ENCODE data around the gene LRRC75A. TPM values are rescaled to one million over a fixed set of nuclear protein-coding genes. Genes with fewer than 3 reads are reported as not detected.
"Not testable (repeated sequence)": the region's sequence is repeated elsewhere in the genome, so short reads cannot be mapped to it uniquely, and the experiment has no call there.

Gene LRRC75A
- total RNA-seq, 1 donor from 2014 or later: 5.6 TPM

- DNase-seq: no peak
Observed at GRCh38 chr17:16471295-16471694, 20.7 kb downstream of the LRRC75A start.

GRCh38 chr17:16470265-16470664, 21.7 kb downstream of the LRRC75A start:
- DNase-seq: no peak

- no peak for DNase-seq
Observed at GRCh38 chr17:16468428-16468992, 23.5 kb downstream of the LRRC75A start.

GRCh38 chr17:16467886-16468285, 24.1 kb downstream of the LRRC75A start:
- DNase-seq: no peak

GRCh38 chr17:16467044-16467443, 24.9 kb downstream of the LRRC75A start:
- DNase-seq: no peak

- DNase-seq: no peak
Observed at GRCh38 chr17:16466407-16466806, 25.6 kb downstream of the LRRC75A start.

GRCh38 chr17:16465861-16466338, 26.1 kb downstream of the LRRC75A start:
- DNase-seq: no peak

- DNase-seq: no peak
Observed at GRCh38 chr17:16465052-16465312, 27.0 kb downstream of the LRRC75A start.

- no peak for DNase-seq
Observed at GRCh38 chr17:16464303-16465051, 27.5 kb downstream of the LRRC75A start.

GRCh38 chr17:16463358-16464302, 28.4 kb downstream of the LRRC75A start:
- no peak for DNase-seq

GRCh38 chr17:16462070-16462864, 29.7 kb downstream of the LRRC75A start:
- no peak for DNase-seq

GRCh38 chr17:16461606-16461866, 30.5 kb downstream of the LRRC75A start:
- DNase-seq: no peak

- DNase-seq: no peak
Observed at GRCh38 chr17:16460796-16461605, 31.0 kb downstream of the LRRC75A start.

- no peak for DNase-seq
Observed at GRCh38 chr17:16459855-16460550, 32.0 kb downstream of the LRRC75A start.

- DNase-seq: no peak
Observed at GRCh38 chr17:16459271-16459670, 32.7 kb downstream of the LRRC75A start.

GRCh38 chr17:16456742-16457316, 35.2 kb downstream of the LRRC75A start:
- DNase-seq: no peak

- no peak for DNase-seq
Observed at GRCh38 chr17:16455997-16456741, 35.8 kb downstream of the LRRC75A start.

GRCh38 chr17:16453493-16453851, 38.5 kb downstream of the LRRC75A start:
- DNase-seq: no peak

- DNase-seq: not testable (repeated sequence)
Observed at GRCh38 chr17:16452268-16452667, 39.7 kb downstream of the LRRC75A start.

- no peak for DNase-seq
Observed at GRCh38 chr17:16450028-16450427, 42.0 kb downstream of the LRRC75A start.
